ENCODE data around the gene TMEM63A. TPM values are rescaled to one million over a fixed set of nuclear protein-coding genes. Genes with fewer than 3 reads are reported as not detected.
A peak's percentile ranks its signal among the peaks of the same experiment; 100 is the strongest.

Gene TMEM63A
- total and polyA plus RNA-seq, 2 of the 13 experiments (the other 11 are each of a cell fraction or from before 2014, with no cell fraction given) = 23.9 to 53.3 TPM

- TF ChIP-seq ZNF350 (CRISPR knock-in tag; IDR thresholded peaks at IDR 0.05; ENCODE audit: borderline replicate concordance, low read depth) (0 out of 2 replicates have a peak, but pooled peaks have one; percentile 30), HDAC2 (CRISPR knock-in tag; IDR thresholded peaks at IDR 0.05) (peak; percentile 45; the same call in 1 of the 2 replicates), ZBTB38 (CRISPR knock-in tag; IDR thresholded peaks at IDR 0.05) (peak; percentile 84), ZNF326 (CRISPR knock-in tag; IDR thresholded peaks at IDR 0.05; ENCODE audit: borderline replicate concordance) (no peak), ZNF318 (CRISPR knock-in tag; IDR thresholded peaks at IDR 0.05) (no peak), ZNF687 (CRISPR knock-in tag; IDR thresholded peaks at IDR 0.05) (peak; percentile 88), NRL (CRISPR knock-in tag; IDR thresholded peaks at IDR 0.05; ENCODE audit: borderline replicate concordance) (peak; percentile 54; the same call in 1 of the 2 replicates), FOXK1 (CRISPR knock-in tag; IDR thresholded peaks at IDR 0.05; ENCODE audit: borderline replicate concordance, low read depth) (no peak), DMAP1 (CRISPR knock-in tag; IDR thresholded peaks at IDR 0.05) (no peak), HNRNPUL1 (IDR thresholded peaks at IDR 0.05; ENCODE audit: low read depth, low read length) (no peak), TCF7L2 (IDR thresholded peaks at IDR 0.05; ENCODE audit: low read depth, low read length) (no peak), YY1 (IDR thresholded peaks at IDR 0.05; ENCODE audit: insufficient read depth, insufficient replicate concordance, low read depth, low read length) (peak; percentile 53), RAD21 (CRISPR knock-in tag; IDR thresholded peaks at IDR 0.05) (peak; percentile 70), WIZ (CRISPR knock-in tag; IDR thresholded peaks at IDR 0.05) (no peak), ZNF446 (CRISPR knock-in tag; IDR thresholded peaks at IDR 0.05) (no peak)
Observed at GRCh38 chr1:225881959-225882693, at the start of gene TMEM63A (continued).

All from HepG2 (cell line).